Astrocyte (in vitro differentiated cells and primary cell): Measurements from ENCODE around the gene GATB. TPM values are rescaled to one million over a fixed set of nuclear protein-coding genes. Genes with fewer than 3 reads are reported as not detected.

Experiments
- DNase-seq: peaks from one replicate; pipeline ENCODE4 v3.0.0-alpha.2; 2010; ENCODE audit warnings: low read depth
- FAIRE-seq: peaks from 2 replicates; lab custom pipeline; 2011; peaks lifted over from hg19 to GRCh38; lab: Jason Lieb, UNC
- H2AFZ ChIP-seq: 2 replicates; pipeline ENCODE4 v1.6.0; 2012; ENCODE audit warnings: low read depth, low read length, inconsistent platforms
- H3K27ac ChIP-seq: 2 replicates; pipeline ENCODE4 v1.5.1; 2011; ENCODE audit warnings: low read depth, low read length, inconsistent platforms
- H3K27me3 ChIP-seq: 2 replicates; pipeline ENCODE4 v1.6.0; 2011; ENCODE audit warnings: low read length, inconsistent platforms; ENCODE audit not compliant: insufficient read depth
- H3K36me3 ChIP-seq: 2 replicates; pipeline ENCODE4 v1.5.1; 2011; ENCODE audit warnings: low read length, inconsistent platforms; ENCODE audit not compliant: insufficient read depth
- H3K4me1 ChIP-seq: 2 replicates; pipeline ENCODE4 v1.5.1; 2011; ENCODE audit warnings: low read length, inconsistent platforms; ENCODE audit not compliant: insufficient read depth
- H3K4me2 ChIP-seq: 2 replicates; pipeline ENCODE4 v1.6.0; 2012; ENCODE audit warnings: low read length, inconsistent platforms
- H3K4me3 ChIP-seq: 2 replicates; pipeline ENCODE4 v1.5.1; 2011; ENCODE audit warnings: low read depth, mild to moderate bottlenecking, low read length, inconsistent platforms; ENCODE audit not compliant: insufficient read depth
- H3K79me2 ChIP-seq: 2 replicates; pipeline ENCODE4 v1.6.0; 2012; ENCODE audit warnings: mild to moderate bottlenecking, low read length, inconsistent platforms; ENCODE audit not compliant: insufficient read depth
- H3K9ac ChIP-seq: 2 replicates; pipeline ENCODE4 v1.6.0; 2012; ENCODE audit warnings: mild to moderate bottlenecking, low read length, inconsistent platforms
- H3K9me3 ChIP-seq: 2 replicates; pipeline ENCODE4 v1.5.1; 2012; ENCODE audit warnings: low read depth, mild to moderate bottlenecking, low read length, inconsistent platforms; ENCODE audit not compliant: insufficient read depth
- H4K20me1 ChIP-seq: 2 replicates; pipeline ENCODE4 v1.6.0; 2012; ENCODE audit warnings: low read length, inconsistent platforms; ENCODE audit not compliant: insufficient read depth
- H3K27ac Mint-ChIP-seq: one replicate; pipeline ENCODE4 v1.8.0; 2021; ENCODE audit warnings: mild to moderate bottlenecking, mixed read lengths; ENCODE audit not compliant: unreplicated experiment
- H3K27me3 Mint-ChIP-seq: one replicate; pipeline ENCODE4 v1.8.0; 2021; ENCODE audit warnings: low read depth, mixed read lengths; ENCODE audit not compliant: unreplicated experiment
- H3K36me3 Mint-ChIP-seq: one replicate; pipeline ENCODE4 v1.8.0; 2021; ENCODE audit warnings: low read depth, mixed read lengths; ENCODE audit not compliant: unreplicated experiment
- H3K4me1 Mint-ChIP-seq: one replicate; pipeline ENCODE4 v1.8.0; 2021; ENCODE audit warnings: low read depth, mixed read lengths; ENCODE audit not compliant: unreplicated experiment
- H3K4me3 Mint-ChIP-seq: one replicate; pipeline ENCODE4 v1.8.0; 2021; ENCODE audit warnings: mild to moderate bottlenecking, moderate library complexity, mixed read lengths; ENCODE audit not compliant: unreplicated experiment
- H3K9me3 Mint-ChIP-seq: one replicate; pipeline ENCODE4 v1.8.0; 2021; ENCODE audit warnings: mild to moderate bottlenecking, mixed read lengths; ENCODE audit not compliant: unreplicated experiment
- EZH2 ChIP-seq: IDR thresholded peaks from 2 replicates; pipeline ENCODE4 v1.6.1; 2012; ENCODE audit warnings: mild to moderate bottlenecking, low read length, inconsistent platforms; ENCODE audit not compliant: insufficient read depth
- total RNA-seq: library from RNA; stranded (reverse); gene quantifications from 2 replicates; pipeline ENCODE4 v1.2.1, GENCODE V29; 2021
- TF ChIP-seq, protein P1 (sequence below): IDR thresholded peaks from 2 replicates; pipeline ENCODE4 v1.5.1; 2011; ENCODE audit warnings: low read depth, mild to moderate bottlenecking, inconsistent platforms, low read length, moderate library complexity; ENCODE audit not compliant: insufficient read depth

Gene GATB
- total RNA-seq, 1 donor from 2014 or later = 20.8 TPM

DNA sequence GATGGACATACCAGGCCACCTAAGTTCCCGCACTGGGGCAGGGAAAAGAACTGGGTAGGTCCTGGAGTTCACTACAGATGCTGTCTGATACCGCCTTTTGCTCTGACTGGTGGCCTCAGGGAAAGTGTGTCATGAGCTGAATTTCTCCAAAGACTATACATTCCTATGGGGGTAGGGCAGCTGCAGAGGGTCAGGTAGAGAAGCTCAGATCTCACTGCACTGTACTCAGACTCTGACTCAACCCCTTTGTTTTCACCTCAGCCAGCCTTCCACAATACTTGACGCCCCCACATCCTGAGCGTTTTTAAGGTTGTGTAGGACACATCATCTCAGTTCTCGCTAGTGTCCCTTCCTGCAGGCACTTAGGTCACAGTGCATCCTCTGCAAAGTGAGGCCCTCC, 7.8 kb downstream of the GATB start:
- no peak for TF ChIP-seq EZH2
- TF ChIP-seq, protein P1, sequence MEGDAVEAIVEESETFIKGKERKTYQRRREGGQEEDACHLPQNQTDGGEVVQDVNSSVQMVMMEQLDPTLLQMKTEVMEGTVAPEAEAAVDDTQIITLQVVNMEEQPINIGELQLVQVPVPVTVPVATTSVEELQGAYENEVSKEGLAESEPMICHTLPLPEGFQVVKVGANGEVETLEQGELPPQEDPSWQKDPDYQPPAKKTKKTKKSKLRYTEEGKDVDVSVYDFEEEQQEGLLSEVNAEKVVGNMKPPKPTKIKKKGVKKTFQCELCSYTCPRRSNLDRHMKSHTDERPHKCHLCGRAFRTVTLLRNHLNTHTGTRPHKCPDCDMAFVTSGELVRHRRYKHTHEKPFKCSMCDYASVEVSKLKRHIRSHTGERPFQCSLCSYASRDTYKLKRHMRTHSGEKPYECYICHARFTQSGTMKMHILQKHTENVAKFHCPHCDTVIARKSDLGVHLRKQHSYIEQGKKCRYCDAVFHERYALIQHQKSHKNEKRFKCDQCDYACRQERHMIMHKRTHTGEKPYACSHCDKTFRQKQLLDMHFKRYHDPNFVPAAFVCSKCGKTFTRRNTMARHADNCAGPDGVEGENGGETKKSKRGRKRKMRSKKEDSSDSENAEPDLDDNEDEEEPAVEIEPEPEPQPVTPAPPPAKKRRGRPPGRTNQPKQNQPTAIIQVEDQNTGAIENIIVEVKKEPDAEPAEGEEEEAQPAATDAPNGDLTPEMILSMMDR = no peak
- DNase-seq = peak; percentile 39
- Histone ChIP-seq H3K27me3 (no peaks in the 10 kb centered on the region), H3K4me3 (no peak overlapping the region), H3K79me2 (no peaks in the 10 kb centered on the region), H3K9ac (peak overlapping the region; percentile 40), H3K4me2 (peak overlapping the region; percentile 72), H2AFZ (peak overlapping the region; percentile 52), H4K20me1 (no peaks in the 10 kb centered on the region), H3K9me3 (no peaks in the 10 kb centered on the region), H3K36me3 (no peaks in the 10 kb centered on the region), H3K4me1 (peaks cover 9% of the 10 kb centered on the region), H3K27ac (peak overlapping the region; percentile 55)
- Mint-ChIP-seq H3K27me3 (no peaks in the 10 kb centered on the region), H3K9me3 (peaks cover 3% of the 10 kb centered on the region), H3K4me1 (peaks cover 13% of the 10 kb centered on the region), H3K36me3 (peaks cover 8% of the 10 kb centered on the region), H3K27ac (peak overlapping the region; percentile 2), H3K4me3 (no peak overlapping the region)
- no peak for FAIRE-seq

DNA sequence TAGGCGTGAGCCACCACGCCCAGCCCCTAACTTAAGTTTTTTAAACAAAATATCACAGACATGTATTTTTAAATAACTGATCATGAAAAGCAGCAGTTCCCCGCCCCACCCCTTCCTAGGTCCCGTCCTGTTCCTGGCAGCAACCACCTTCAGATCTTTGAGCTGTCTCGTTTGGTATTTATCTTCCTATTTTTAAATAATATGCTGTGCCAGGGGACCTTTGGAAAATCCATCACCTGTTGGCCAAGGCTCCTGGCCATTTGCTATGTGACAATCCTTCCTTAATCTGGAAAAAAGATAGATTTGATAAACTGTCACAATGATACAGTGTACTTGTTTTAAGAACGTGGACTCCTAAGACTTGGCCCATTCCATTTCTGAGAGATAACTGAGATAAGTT, 10.7 kb downstream of the GATB start:
- Histone ChIP-seq H3K4me2 (no peak overlapping the region), H3K9me3 (no peaks in the 10 kb centered on the region), H3K36me3 (no peaks in the 10 kb centered on the region), H3K27me3 (no peaks in the 10 kb centered on the region), H3K4me3 (no peak overlapping the region), H3K27ac (no peak overlapping the region), H4K20me1 (no peaks in the 10 kb centered on the region), H3K9ac (no peak overlapping the region), H3K4me1 (peaks cover 22% of the 10 kb centered on the region), H3K79me2 (no peaks in the 10 kb centered on the region), H2AFZ (no peak overlapping the region)
- peaks cover 7% of the 10 kb centered on the region for H3K9me3 Mint-ChIP-seq
- no peaks in the 10 kb centered on the region for H3K27me3 Mint-ChIP-seq
- TF ChIP-seq, protein P1 = no peak
- TF ChIP-seq EZH2 = no peak
- no peak for FAIRE-seq
- H3K27ac Mint-ChIP-seq = no peak overlapping the region
- DNase-seq = no peak
- no peak overlapping the region for H3K4me3 Mint-ChIP-seq
- peaks cover 8% of the 10 kb centered on the region for H3K36me3 Mint-ChIP-seq
- H3K4me1 Mint-ChIP-seq = peaks cover 26% of the 10 kb centered on the region

DNA sequence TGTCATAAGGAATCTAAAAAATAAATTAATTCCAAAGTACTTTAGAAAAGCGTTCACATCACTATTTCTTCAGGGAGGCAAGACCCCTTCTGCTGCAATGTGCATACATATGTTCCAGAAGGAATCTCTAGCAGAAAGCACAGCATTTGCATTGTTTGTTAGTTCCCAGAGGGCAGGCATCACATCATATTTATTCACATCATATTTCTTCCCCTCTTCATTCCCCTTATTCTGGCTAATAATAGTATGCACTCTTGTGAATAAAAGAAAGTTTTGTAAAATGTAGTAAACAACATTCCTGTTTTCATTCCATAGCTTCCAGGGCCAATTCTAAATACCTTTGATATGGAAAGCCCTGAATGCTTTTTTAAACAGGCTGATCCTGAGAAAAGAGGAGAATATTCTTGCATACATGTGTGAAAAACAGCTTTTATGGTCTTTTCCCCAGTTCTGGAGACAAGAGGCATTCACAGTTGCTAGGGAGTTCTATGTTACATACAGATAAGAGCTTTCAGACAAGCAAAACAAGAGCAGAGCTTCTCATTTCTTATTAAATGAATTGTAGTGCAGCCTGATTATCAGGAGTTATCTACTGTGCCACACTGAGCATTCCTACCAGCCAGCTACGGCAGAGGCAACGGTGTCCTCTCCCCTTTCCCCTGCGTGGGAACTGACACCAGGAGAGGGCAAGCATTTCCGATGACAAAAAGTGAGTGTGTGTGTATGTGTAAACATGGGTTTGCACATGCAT, 15.2 kb downstream of the GATB start:
- peak overlapping the region; percentile 8 for H2AFZ ChIP-seq
- H3K79me2 ChIP-seq = no peaks in the 10 kb centered on the region
- TF ChIP-seq EZH2 = no peak
- TF ChIP-seq, protein P1 = no peak
- peak overlapping the region; percentile 41 for H3K9ac ChIP-seq
- DNase-seq (peak; percentile 6), FAIRE-seq (no peak)
- H3K27ac ChIP-seq = peak overlapping the region; percentile 90
- no peaks in the 10 kb centered on the region for H3K36me3 Mint-ChIP-seq
- no peak overlapping the region for H3K4me3 Mint-ChIP-seq
- no peaks in the 10 kb centered on the region for H3K27me3 ChIP-seq
- peak overlapping the region; percentile 91 for H3K27ac Mint-ChIP-seq
- H4K20me1 ChIP-seq = no peaks in the 10 kb centered on the region
- no peaks in the 10 kb centered on the region for H3K9me3 ChIP-seq
- H3K27me3 Mint-ChIP-seq = no peaks in the 10 kb centered on the region
- H3K4me2 ChIP-seq = peak overlapping the region; percentile 49
- no peaks in the 10 kb centered on the region for H3K36me3 ChIP-seq
- H3K4me1 ChIP-seq = peaks cover 31% of the 10 kb centered on the region
- no peak overlapping the region for H3K4me3 ChIP-seq
- H3K9me3 Mint-ChIP-seq = peaks cover 7% of the 10 kb centered on the region
- H3K4me1 Mint-ChIP-seq = peaks cover 41% of the 10 kb centered on the region
